Measurements from ENCODE around the gene CEPT1.

CEPT1 gene

DNA sequence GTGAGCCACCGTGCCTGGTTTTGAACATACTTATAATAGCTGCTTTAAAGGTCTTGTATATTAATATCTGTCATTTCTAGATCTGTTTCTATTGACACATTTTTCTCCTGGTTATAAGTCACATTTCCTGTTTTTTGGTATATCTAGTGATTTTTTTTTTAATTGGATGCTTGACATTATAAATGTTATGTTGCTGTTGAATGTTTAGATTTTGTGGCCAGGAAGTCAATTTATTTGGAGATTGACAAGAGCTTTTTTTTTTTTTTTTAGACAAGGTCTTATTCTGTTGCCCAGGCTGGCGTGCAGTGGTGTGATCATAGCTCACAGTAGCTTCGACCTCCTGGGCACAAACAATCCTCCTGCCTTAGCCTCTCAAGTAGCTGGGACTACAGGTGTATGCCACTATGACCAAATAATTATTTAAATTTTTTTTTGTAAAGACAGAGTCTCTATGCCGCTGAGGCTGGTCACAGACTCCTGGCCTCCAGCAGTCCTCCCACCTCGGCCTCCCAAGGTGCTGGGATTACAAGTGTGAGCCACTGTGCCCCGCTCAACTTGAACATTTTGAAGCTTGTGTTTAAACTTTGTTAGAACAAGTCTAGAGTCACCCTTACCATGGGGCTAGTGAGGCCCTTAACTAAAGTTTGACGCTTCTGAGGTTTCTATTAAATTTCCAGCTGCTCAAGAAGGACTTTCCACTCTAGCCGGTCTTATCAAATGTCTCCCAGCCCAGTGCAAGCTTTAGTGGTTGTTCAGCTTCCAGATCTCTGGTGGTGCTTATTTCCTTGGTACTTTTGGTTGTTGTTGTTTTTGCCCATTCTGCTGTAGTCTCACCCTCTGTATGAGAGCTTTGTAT, 78.9 kb downstream of the CEPT1 start:
- no peak overlapping the region for H3K9ac ChIP-seq
- H3K27me3 ChIP-seq (ENCODE audit: control insufficient read depth, insufficient read depth, low read length): no peaks in the 10 kb centered on the region
- H3K4me2 ChIP-seq (ENCODE audit: low read length): no peak overlapping the region
- no peaks in the 10 kb centered on the region for H3K36me3 ChIP-seq (ENCODE audit: control insufficient read depth, insufficient read depth, low read length)
- H2AFZ ChIP-seq: no peak overlapping the region
- no peak overlapping the region for H3K27ac ChIP-seq
- peaks cover 11% of the 10 kb centered on the region for H3K4me1 ChIP-seq
- H3K4me3 ChIP-seq (ENCODE audit: low read depth, low read length): no peak overlapping the region
- no peaks in the 10 kb centered on the region for H3K9me3 ChIP-seq (ENCODE audit: control insufficient read depth, low read length)
- no peaks in the 10 kb centered on the region for H3K79me2 ChIP-seq
- TF ChIP-seq, protein P1, sequence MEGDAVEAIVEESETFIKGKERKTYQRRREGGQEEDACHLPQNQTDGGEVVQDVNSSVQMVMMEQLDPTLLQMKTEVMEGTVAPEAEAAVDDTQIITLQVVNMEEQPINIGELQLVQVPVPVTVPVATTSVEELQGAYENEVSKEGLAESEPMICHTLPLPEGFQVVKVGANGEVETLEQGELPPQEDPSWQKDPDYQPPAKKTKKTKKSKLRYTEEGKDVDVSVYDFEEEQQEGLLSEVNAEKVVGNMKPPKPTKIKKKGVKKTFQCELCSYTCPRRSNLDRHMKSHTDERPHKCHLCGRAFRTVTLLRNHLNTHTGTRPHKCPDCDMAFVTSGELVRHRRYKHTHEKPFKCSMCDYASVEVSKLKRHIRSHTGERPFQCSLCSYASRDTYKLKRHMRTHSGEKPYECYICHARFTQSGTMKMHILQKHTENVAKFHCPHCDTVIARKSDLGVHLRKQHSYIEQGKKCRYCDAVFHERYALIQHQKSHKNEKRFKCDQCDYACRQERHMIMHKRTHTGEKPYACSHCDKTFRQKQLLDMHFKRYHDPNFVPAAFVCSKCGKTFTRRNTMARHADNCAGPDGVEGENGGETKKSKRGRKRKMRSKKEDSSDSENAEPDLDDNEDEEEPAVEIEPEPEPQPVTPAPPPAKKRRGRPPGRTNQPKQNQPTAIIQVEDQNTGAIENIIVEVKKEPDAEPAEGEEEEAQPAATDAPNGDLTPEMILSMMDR (IDR thresholded peaks at IDR 0.05): no peak

DNA sequence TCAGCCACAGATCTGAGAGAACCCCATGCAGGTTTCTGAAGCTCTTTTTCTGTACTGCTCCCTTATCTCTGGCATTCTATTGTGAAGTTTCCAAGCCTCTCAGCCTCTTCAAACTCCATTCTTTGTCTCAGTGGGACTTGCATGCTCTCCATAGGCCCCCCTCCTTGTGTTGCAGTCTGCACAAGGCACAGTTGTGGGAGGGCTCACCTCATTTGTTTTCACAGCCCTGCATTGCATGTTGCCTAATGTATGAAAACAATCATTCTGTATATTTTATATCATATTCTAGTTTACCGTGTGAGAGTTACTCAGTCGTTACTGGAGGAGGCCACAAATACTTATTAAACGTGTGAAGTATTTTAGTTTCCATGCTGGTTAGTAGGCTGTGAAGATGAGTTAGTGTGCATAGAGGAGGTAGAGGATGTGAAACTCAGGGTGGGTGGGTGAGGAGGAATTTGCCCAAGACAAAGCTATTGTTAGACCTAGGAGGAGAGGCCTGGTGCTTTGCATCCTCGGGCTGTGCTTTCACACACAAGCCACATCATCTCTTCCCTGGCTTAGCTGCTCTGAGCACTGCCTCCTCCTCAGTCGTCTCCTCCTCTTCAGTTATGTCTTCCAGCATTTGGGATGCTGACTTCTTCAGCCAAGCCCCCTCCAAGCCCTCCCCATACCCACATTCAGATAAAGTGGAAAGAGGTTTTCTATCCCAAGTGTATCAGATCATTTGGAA, 79.7 kb downstream of the CEPT1 start:
- Histone ChIP-seq H3K36me3 (ENCODE audit: control insufficient read depth, insufficient read depth, low read length) (no peaks in the 10 kb centered on the region), H3K4me2 (ENCODE audit: low read length) (no peak overlapping the region), H3K9ac (no peak overlapping the region), H3K27ac (no peak overlapping the region), H3K27me3 (ENCODE audit: control insufficient read depth, insufficient read depth, low read length) (no peaks in the 10 kb centered on the region), H3K4me1 (peaks cover 11% of the 10 kb centered on the region), H3K79me2 (no peaks in the 10 kb centered on the region), H3K9me3 (ENCODE audit: control insufficient read depth, low read length) (no peaks in the 10 kb centered on the region), H2AFZ (no peak overlapping the region), H3K4me3 (ENCODE audit: low read depth, low read length) (no peak overlapping the region)
- TF ChIP-seq, protein P1 (IDR thresholded peaks at IDR 0.05): no peak

DNA sequence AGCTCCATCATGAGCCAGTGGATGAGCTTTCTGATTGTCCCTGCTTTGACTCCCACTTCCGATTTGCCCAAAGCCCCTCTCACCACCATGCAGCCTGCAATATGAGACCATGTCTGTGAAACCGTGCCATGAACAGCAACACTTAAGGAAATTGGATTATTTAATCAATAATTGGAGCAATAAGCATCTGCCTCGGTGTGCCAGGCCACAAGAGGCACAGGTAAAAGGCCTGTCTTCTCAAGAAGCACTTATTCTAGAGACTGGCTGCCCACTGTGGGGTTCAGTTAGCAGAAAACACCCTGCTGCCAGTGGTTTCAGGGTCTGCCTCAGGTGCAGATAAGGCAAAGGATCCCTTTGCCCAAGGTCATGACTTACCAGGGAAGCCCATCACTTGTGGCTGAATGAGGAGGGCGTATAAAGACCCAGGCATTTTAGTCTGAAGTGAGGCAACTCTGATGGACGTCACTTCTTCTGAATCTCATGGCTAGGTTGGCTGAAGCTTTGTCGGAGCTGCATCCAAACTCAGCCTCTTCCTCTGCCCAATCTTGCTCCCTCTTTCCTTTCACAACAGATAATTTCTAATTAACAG, 80.4 kb downstream of the CEPT1 start:
- no peaks in the 10 kb centered on the region for H3K9me3 ChIP-seq (ENCODE audit: control insufficient read depth, low read length)

DNA sequence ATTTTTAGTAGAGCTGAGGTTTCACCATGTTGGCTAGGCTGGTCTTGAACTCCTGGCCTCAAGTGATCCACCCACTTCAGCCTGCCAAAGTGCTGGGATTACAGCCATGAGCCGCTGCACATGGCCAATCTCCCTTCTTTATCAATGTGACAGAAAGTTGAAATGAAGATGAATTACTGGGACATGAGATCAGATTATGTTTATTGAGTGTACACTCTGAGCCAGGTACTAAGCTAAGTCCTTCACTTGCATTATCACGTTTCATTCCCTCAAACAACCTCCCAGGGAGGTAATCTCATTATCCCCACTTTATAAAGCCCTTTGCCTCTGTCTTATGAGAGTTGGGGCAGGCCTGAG, 81.2 kb downstream of the CEPT1 start:
- peaks cover 23% of the 10 kb centered on the region for H3K4me1 ChIP-seq

More for the DNA sequence above, 80.4 kb downstream of the CEPT1 start:
- H3K27ac ChIP-seq: no peak overlapping the region
- H3K4me3 ChIP-seq (ENCODE audit: low read depth, low read length): no peak overlapping the region
- H3K4me1 ChIP-seq: peaks cover 15% of the 10 kb centered on the region
- H3K4me2 ChIP-seq (ENCODE audit: low read length): no peak overlapping the region
- H3K9ac ChIP-seq: no peak overlapping the region
- no peaks in the 10 kb centered on the region for H3K27me3 ChIP-seq (ENCODE audit: control insufficient read depth, insufficient read depth, low read length)
- H2AFZ ChIP-seq: no peak overlapping the region
- no peaks in the 10 kb centered on the region for H3K79me2 ChIP-seq
- no peaks in the 10 kb centered on the region for H3K36me3 ChIP-seq (ENCODE audit: control insufficient read depth, insufficient read depth, low read length)
- TF ChIP-seq, protein P1 (IDR thresholded peaks at IDR 0.05): no peak

More for the DNA sequence above, 81.2 kb downstream of the CEPT1 start:
- H2AFZ ChIP-seq: no peak overlapping the region
- H3K9me3 ChIP-seq (ENCODE audit: control insufficient read depth, low read length): no peaks in the 10 kb centered on the region
- H3K36me3 ChIP-seq (ENCODE audit: control insufficient read depth, insufficient read depth, low read length): no peaks in the 10 kb centered on the region
- no peak overlapping the region for H3K4me3 ChIP-seq (ENCODE audit: low read depth, low read length)
- TF ChIP-seq, protein P1 (IDR thresholded peaks at IDR 0.05): no peak
- H3K9ac ChIP-seq: no peak overlapping the region
- no peaks in the 10 kb centered on the region for H3K79me2 ChIP-seq
- H3K27me3 ChIP-seq (ENCODE audit: control insufficient read depth, insufficient read depth, low read length): no peaks in the 10 kb centered on the region
- no peak overlapping the region for H3K4me2 ChIP-seq (ENCODE audit: low read length)
- H3K27ac ChIP-seq: no peak overlapping the region
